ENCODE results near the gene SRRM2.

Gene SRRM2

DNA sequence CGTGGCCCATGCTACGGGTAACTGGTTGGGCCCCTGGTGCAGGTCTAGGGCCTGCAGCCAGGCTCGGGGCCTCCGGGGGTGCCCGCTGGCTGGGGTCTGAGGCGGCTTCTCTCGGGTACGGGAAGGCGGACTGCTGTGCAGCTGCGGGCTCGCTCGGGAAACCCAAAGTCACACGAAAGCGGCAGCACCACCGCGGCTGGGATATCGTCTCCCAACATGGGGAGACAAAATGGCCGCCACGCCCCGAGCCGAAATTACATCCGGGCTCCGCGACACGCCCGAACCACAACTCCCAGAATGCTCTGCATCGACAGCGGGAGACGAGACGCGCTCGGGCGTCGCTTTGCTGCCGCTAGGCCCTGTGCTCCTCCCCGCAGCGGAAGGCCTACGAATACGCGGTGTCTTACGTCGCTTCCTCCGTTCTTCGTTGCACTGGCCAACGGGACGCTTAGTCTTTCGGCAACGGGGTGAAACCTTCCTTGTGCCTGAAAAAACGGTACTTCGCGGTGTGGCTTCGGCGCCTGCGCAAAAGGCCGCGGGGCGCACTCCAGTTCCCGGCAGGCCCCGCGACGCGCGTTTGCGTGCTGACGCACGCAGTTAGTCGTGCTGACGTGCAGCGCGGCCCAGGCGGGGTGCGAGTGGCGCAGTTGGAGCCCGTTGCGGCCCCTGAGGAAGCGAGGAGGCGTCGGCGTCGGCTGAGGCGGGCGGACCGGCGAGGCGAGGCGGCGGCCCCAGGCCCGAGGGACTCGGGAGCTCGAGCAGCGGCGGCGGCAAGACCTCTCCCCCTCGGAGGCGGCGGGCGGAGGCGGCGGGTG lies at the start of gene SRRM2:
SRRM2 (plus strand) TSS at position 604 of the 815 bp plus-strand sequence. CDS start 3,727 bp downstream, outside the sequence.
- DNase-seq (ENCODE audit: low spot score): peak; percentile 98

DNA sequence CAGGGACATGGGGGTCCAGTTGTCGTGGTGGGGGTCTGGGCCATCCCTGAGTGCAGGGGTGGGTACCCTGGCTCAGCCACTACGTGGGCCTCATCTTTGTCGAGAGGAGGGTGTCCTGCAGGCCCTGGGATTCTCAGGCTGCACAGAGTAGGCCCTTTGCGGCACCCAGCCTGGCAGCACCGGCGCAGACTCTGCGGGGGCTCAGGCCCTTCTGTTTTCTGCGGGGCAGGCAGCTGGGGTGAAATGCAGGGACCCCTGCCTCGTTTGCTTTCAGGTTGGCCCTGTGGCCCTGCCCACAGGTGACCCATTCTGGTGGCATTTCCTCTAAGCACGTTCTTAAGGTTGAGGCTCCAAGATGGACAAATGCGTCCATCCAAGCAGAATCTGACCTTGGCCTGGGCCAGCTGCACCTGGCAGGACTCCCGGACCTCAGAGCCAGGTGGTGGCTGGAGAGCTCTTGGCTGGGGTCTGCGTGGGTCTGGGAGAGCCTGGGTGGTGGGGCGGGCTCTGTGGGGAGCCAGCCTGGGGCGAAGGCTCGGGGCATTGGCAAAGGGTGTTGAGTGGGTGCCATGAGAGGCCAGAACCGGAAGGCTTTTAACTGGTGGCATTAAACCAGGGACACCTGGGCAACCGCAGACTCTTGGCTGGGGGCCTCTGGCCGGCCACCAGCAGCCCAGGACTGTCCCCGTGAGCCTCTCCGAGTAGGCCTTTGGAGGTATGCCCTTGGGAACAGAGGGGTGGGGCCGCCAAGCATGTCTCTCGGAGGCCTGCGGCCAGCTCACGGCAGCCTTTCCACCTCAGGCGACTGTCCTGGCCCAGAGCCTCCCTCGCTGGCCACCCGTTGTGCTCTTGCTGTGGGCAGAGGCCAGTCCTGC lies 49.3 kb upstream of the SRRM2 start:
- DNase-seq (ENCODE audit: low spot score): no peak

DNA sequence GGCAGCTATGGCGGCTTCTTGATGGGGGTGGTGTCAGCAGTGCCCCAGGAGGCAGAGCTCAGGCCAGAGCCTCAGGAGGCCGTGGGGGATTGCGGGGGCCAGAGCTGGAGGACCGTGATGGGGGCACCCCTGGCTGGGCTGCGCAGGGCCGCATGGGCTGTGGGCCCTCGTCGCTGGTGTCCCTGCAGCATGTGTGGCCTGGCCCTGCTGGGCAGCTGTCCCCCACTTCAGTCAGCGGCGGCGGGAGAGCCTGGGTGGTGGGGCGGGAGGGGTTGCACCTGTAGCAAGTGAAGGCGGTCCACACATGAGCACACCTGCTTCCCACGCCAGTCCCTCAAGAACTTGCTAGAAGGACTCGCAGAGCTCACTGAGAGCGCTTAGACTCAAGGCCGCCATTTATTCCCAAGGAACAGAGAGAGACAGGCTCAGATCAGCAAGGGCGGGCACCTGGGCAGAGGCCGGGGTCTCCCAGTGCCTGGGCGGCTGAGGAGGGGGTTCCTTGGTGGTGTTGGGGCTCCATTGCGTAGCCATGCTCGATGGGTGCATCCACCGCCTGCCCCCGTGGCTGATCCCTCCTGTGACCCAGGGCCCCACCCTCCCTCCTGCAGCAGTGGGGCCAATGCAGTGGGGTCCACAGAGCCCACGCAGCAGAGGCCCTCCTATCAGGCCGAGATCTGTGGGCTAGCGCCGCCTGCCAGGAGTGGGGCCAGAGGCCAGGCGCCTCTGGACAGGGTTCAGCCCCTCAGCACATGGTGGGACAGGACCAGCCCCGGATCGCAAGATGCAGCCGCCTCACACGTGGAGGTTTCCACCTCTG lies 48.1 kb upstream of the SRRM2 start:
- no peak for DNase-seq (ENCODE audit: low spot score)

DNA sequence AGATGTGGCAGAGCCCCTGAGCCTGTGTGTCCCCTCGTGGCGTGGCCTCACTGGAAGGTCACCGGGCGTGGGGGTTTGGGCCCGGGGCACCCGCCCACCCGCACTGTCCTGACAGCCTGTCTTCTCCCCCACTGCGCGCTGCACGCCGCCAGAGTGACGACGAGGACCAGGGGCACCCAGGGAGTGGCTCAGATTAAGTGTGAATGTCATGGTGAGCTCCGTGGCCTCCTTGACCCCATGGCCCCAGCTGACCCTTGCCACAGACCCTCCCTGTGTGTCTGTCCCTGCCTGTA lies 47.5 kb upstream of the SRRM2 start:
- no peak for DNase-seq (ENCODE audit: low spot score)

DNA sequence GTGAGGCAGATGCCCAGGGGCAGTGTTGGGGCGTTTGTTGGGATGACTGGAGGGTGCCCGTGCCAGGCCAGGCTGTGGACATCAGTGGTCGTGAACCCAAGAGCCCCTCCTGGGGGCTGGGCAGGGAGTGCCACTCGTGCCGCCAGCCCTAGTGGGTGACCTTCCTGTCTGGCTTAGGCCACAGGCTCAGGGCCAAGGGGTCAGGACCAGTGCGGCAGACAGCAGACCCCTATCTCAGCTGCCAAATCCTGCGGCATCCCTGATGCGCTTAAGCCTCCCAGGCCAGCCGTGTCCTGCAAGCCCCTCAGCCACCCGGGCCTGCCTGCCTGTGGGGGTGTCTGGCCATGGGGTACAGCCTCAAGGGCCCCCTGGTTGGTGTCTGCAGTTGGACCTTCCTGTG lies 47.1 kb upstream of the SRRM2 start:
- DNase-seq (ENCODE audit: low spot score): no peak

DNA sequence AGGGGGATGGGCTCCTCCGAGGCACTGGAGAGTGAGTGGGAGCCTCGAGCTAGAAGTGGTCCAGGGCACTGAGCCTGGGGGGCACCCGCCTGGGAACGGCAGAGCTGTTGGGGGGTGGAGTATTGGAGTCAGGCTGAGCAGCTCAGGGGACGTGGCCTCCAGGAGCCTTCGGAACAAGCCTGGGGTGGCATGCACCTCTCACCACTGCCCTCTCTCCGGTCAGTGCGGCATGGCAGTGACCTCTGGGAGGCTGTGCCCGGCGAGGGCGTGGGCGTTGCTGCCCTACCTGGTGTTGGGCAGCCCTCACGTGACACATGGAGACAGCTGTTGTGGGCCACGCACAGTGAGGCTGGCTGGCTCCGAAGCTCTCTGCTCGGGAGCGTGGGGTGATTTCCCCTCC lies 46.4 kb upstream of the SRRM2 start:
- no peak for DNase-seq (ENCODE audit: low spot score)

DNA sequence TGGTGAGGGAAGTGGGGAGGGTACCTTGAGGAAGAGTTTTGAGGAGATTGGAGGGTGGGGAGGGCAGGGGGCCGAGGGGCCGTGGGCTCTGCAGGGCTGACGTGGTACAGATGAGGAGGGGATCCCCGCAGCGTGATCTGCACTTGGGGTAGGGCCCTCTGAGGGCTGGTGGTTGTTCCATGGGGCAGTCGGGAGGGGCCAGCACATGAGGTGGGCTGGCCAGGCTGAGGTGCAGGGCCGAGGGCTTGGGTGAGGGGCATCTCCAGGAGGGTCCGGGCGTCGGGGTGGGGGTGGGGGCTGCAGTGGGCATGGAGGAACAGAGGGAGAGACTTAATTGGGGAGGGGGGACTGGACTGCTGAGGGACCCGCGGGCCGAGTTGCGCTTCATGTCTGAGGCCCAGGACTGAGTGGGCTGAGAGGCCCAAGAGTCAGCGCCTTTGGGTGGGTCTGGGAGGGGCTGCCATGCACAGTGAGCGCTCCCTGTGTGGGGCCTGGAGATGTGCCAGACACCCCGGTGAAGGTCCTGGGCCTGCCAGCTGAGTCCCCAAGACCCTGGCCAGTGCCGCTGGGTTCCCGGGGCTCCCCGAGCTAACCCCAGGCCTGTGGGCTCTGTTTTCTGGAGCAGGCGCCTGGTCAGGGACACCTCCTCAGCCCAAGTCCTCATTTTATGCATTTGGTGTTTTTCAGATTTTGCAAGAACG lies 45.7 kb upstream of the SRRM2 start:
- DNase-seq (ENCODE audit: low spot score): no peak

DNA sequence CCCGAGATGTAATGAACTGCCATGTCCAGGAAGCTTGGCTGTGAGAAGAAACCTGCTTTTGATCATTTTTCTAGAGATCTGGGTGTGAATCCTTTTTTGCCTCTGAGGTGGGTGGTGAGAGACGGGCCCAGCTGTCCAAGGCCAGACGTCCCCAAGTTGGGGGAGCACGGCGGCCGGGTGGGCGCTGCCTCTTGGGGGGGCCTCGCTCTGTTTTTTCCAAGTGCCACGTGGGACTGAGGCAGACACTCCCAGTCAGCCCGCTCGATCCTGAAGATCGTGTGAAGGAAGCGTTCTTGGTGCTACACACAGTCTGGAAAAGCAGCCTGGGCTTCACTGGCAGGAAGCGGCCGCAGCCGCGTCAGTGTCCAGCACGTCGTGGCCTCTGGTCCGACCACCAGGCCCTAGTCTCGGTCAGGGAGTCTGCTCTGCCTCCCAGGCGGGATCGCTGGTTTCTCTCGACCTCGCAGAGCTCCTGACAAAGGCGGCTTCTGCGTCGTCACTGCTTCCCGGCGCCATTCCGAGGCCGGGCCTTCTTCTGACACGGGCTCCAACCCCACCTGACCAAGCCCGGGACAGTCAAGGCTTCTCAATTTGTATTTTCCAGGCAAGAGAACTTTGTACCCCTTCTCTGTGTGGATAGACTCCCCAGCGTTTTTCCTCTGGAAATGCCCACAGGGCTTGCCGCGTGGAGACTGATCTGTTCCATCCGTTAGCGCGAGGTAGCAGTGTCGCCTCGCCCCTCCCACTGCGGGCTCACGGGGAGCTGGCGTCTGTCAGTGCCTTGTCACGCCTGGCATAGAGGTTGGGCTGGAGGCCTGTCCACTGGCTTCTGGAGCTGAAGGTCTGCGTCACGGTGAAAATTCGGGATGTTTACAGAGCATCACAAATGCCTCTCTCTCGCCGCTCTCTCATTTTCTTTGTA lies 44.8 kb upstream of the SRRM2 start:
- no peak for DNase-seq (ENCODE audit: low spot score)

DNA sequence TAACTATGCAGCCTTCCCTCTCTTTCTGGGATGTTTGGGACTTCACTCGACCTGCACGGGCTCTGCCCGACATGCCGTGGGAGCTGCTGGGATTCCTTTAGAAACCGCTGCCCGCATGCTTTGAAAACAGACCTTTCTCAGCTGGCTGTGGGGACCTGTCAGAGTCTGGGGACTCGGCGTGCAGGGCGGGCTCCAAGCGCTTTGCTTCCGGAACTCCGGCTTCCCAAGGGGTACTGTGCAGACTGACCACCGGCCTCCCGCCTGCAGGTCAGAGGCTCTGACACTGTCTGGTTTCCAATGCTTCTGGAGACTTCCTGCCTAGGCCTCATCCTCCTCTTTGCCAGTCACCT lies 44.2 kb upstream of the SRRM2 start:
- DNase-seq (ENCODE audit: low spot score): no peak

DNA sequence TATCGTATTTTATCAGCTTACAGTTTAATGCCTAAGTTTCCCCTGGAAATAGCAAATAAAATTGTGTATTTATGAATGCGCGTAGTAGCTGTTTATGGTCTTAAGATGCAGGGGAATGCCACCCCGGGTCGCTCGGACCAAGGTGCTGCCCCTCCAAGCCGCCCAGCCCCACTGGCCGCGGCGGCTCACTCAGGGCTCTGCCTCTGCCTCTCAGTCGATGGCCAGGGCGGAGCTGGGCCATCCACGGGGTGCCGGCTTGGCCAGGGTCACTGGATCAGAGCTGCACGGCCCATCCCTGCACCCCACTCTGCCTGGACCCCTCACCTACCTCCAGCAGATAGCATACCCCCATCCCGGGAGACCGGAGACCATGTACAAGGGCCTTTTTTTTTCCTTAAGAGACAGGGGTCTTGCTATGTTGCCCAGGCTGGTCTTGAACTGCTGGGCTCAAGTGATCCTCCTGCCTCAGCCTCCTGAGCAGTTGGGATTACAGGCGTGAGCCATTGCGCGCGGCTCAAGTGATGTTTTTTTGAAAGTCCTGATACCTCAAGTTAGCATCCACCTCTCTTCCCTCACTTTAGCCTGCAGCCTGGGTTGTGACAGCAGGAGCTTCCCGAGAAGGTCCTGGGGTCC lies 43.4 kb upstream of the SRRM2 start:
- no peak for DNase-seq (ENCODE audit: low spot score)

DNA sequence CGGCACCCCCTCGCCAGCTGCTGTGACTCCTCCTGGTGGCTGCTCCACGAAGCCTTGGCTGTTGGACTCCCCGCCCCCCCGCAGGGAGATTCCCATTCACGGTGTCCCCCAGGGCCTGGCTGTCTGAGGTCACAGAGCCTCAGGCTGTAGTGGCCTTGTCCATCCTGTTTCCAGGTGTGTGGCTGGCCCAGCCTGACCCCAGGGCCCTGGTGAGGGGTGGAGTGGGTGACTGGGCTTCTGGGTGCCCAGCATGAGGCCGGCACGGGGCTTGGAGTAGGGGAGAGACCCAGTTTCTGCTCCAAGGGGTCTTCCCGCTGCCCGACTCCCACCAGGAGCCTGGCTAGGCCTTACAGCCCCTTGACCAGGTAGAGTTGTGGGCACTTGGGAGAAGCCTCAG lies 42.9 kb upstream of the SRRM2 start:
- DNase-seq (ENCODE audit: low spot score): no peak

DNA sequence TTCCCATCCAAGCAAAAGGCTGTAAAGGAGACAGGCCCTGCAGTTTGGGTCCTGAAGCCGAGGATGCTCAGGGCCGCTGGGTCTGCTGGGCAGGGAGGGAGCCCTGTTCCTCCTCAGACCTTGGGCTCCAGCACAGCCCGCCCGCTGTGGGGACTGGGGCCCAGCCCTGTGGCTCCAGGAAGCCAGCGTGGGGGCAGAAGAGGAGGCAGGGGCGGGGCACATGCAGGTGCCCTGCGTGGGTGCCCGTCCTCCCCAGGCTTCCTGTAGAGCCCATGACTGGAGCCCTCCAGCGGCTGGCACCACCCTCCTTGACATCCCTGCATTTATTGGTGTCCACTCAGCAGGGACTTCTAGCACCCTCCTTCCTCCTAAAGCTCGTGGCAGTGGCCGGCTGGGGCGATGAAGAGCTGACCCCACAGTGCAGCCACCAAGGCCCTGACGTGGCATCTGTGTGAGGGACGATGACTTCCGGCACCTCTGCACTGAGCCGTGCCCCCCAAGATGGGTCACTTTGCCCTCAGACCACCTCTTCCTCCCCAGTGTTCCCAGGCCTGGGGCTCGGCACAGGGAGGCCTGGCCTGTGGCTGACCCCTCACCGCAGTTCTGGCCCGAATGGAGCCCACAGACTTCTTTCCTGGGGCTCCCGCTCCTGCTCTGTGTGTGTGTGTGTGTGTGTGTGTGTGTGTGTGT lies 42.3 kb upstream of the SRRM2 start:
- no peak for DNase-seq (ENCODE audit: low spot score)

DNA sequence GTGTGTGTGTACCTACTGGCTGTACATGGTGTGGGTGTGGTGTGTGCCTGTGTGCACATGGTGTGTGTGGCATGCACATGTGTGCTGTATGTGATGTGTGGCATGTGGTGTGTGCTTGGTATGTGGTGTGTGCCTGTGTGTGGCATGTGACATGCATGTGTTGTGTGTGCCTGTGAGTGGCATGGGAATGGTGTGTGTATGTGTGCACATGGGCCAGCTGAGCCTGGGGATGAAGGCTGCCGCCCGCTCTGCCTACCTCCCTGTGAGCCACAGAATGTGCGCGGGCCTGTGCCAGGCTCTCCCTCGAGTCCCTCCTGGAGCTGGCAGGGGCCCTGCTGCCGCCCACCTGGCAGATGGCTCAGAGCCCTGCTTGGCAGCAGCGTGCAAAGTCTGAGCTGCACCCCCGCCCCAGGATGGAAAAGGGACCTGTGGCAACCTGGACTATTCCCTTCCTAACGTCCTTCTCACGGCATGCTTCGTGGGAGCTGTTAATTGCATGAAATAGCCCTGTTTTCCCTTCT lies 41.7 kb upstream of the SRRM2 start:
- DNase-seq (ENCODE audit: low spot score): no peak

DNA sequence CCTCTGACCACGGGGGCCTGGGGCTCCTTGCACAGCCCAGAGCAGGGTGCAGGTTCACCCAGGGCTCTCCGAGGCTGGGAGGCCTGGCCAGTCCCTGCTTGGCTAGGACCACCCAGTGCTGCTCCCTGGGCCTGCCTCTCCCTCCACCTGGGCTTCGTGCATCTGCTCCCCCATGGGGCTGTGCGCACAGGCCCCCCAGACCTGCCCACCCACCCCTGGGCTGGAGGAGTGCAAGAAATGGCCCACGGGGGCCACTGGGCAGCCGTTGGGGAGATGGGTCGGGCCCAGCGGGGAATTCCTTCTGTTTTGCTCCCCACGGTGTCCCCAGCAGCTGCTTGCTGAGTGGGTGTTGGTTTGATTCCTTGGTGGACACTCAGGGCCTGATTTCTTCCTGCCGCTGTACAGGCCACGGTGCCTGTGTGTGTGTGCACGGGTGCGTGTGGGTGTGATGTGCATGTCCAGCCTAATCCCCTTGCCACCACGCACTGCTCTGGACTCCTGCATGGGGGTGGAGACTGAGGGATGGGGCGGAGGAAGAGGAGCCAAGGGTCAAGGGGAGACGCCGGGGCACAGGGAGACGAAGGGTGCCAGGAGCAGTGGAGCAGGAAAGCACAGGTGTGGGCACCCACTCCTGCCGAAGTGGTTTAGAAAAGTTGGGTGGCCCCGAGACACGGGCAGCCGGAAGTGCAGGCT lies 40.9 kb upstream of the SRRM2 start:
- DNase-seq (ENCODE audit: low spot score): no peak

DNA sequence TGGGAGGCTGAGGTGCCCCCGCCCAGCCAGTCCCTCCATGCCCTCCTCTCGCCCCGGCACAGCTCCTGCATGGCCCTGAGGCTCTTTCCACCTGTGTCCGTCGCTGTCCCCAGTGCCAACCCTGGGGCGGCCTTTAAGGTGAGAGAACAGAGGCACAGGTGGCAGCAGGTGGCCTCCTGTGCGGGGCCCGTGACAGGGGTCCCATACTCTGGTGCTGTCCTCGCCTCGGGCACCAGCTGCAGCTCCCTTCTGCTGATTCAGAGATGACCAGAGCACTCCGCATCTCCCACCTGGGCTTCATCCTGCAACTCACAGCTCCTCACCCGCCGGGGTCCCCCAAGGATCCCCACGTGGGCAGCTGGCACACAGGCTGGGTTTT lies 40.4 kb upstream of the SRRM2 start:
- DNase-seq (ENCODE audit: low spot score): no peak

DNA sequence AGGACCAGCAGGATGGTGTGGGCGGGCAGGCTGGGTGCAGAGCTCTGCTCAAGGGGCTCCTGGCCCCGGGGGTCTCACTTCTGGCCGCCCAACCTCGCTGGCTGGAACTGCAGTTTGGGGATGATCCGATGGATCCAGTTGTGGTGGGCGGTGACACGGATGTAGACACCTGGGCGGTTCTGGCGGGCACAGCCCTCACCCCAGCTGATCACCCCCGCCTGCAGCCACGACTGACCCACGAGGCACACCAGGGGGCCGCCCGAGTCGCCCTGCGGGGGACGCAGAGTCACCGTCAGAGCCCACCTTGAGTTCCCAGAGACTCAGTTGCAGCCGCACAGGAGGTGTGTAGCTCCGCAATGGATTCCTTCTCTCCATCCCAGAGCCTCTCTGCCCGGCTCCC lies 39.9 kb upstream of the SRRM2 start:
- no peak for DNase-seq (ENCODE audit: low spot score)

DNA sequence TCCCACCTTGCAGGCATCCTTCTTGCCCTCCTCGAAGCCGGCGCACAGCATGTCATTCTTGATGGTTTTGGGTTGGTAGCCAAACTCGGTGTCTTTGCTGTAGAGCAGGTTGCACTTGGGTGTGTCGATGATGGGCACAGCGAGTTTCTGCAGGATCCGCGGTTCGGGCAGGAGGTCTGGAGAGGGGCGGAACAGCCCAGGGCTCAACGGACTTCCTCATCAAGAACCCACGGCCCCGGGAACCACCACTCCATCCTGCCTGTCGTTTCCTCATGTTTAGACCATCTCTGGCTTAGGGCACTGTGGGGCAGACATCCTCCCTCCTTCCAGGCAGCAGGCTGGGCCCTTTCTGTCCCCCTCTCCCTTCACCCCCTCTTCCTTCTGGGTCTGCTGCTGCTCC lies 38.9 kb upstream of the SRRM2 start:
- no peak for DNase-seq (ENCODE audit: low spot score)

DNA sequence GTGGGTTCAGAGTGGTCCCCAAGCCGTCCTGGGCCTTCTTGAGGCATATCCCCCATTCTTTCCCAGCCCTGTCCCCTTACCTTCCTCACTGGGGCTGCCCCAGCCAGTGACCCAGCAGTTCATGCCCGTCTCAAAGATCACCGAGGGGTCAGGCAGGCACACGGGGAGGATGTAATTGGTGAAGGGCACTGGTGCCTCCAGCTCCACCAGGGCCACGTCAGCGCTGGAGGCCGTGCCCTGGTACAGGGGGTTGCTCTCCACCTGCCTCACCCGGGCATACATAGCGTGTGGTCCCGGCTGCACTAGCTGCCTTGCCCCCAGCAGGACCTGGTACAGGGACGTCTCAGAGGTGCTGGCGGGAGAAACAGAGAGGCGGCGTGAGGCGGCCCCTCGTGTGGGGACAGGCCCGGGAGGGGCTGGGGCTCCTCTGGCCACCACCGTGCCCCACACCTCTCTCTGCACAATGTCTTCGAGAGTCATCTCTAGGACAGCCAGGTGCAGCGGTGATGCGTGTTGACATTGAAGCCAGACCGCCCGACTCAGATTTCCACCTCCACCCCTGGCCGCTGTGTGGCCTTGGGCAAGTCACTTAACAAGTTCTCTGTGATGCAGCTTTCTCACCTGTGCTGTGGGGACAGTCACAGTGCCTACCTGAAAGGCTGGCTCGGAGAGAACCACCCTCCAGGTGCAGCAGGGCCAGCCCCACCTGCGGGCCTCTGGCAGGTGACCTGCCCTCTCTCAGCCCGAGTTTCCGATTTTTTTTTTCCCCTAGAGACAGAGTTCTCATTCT lies 38.3 kb upstream of the SRRM2 start:
- DNase-seq (ENCODE audit: low spot score): no peak

All from ecto neural progenitor cell (in vitro differentiated cells).